NT2/D1 (cell line): ENCODE results near the gene ZNF784.
"Not testable (repeated sequence)": the region's sequence is repeated elsewhere in the genome, so short reads cannot be mapped to it uniquely, and the experiment has no call there.

Experiments used
- SUZ12 ChIP-seq: IDR thresholded peaks from 2 replicates; pipeline ENCODE4 v1.6.1; 2011; ENCODE audit not compliant: insufficient read length, insufficient read depth; ENCODE audit errors: extremely low read depth
- YY1 ChIP-seq: IDR thresholded peaks from 2 replicates; pipeline ENCODE4 v1.6.1; 2011; ENCODE audit not compliant: insufficient read length, insufficient read depth
- ZNF274 ChIP-seq: IDR thresholded peaks from 2 replicates; pipeline ENCODE4 v1.6.1; 2011; ENCODE audit warnings: mild to moderate bottlenecking, low read depth, low read length

GRCh38 chr19:55573929-55574328 lies 50.4 kb downstream of the ZNF784 start:
- TF ChIP-seq YY1, SUZ12, ZNF274: not testable (repeated sequence)
